Ovary (tissue), 9 donors: Measurements from ENCODE around the gene UPF1. TPM values are rescaled to one million over a fixed set of nuclear protein-coding genes. Genes with fewer than 3 reads are reported as not detected.

Source experiments
- DNase-seq, 5 donors: peaks; one replicate each; pipeline ENCODE4 v3.0.0-alpha.2; 2019 to 2020
- H3K27ac ChIP-seq, 2 donors: fragments of 200-600 bp; one replicate each; pipeline versions ENCODE4 v1.5.1 to v1.8.0; 2019 to 2022
- H3K27me3 ChIP-seq: fragments of 200-600 bp; one replicate; pipeline ENCODE4 v1.8.0; 2022
- H3K36me3 ChIP-seq: fragments of 200-600 bp; sonication (generic); one replicate; pipeline ENCODE4 v1.5.1; 2019
- H3K4me1 ChIP-seq: one replicate; pipeline ENCODE4 v1.8.1; 2013; ENCODE audit warnings: mild to moderate bottlenecking, moderate library complexity; ENCODE audit not compliant: insufficient read depth
- H3K4me3 ChIP-seq: fragments of 200-600 bp; sonication (generic); one replicate; pipeline ENCODE4 v1.5.1; 2017
- H3K9me3 ChIP-seq, 2 donors: fragments of 200-600 bp in 1 of 2; sonication (generic) in 1 of 2; one replicate each; pipeline versions ENCODE4 v1.5.1 to v1.8.1; 2013 to 2019; ENCODE audit warnings: mild to moderate bottlenecking in 1 of 2, moderate library complexity in 1 of 2
- EP300 ChIP-seq: sonication (generic); formaldehyde crosslinking; IDR thresholded peaks from one replicate; pipeline ENCODE4 v1.6.1; 2017; ENCODE audit warnings: antibody characterized with exemption
- POLR2A ChIP-seq: fragments of 450-650 bp; IDR thresholded peaks from one replicate; pipeline ENCODE4 v1.6.1; 2017; ENCODE audit warnings: antibody characterized with exemption, mild to moderate bottlenecking, moderate library complexity
- WGBS, 3 donors: extraction: QIAGEN DNeasy Blood & Tissue Kit in 1 of 3; methylation state at CpG; one replicate each; pipeline versions ENCODE4 v1.1.5 to v1.1.7; 2013 to 2017; 5-methylcytosine and 5-hydroxymethylcytosine counted together
- intact Hi-C, 4 donors: fragments of 100-400 bp; cut with DNase I; formaldehyde crosslinking; loops; one replicate each; pipeline versions ENCODE4 v1.11.0 to v1.15.1; 2022 to 2023
- polyA plus RNA-seq, 2 donors: library from polyadenylated mRNA; stranded (reverse); fragments of 200-250 nt in 1 of 2; fragments of 350-450 nt in 1 of 2; fragmentation: Illumina TruSeq in 1 of 2; extraction: RNeasy Lipid Tissue Mini Kit (QIAGEN cat#74804) in 1 of 2; gene quantifications; one replicate each; pipeline ENCODE4 v1.2.3, GENCODE V29; 2013 to 2014
- total RNA-seq, 7 donors: library from RNA; depleted of rRNA in 2 of 7; stranded (reverse); fragments of >200 nt in 2 of 7; fragmentation: NEBNext Ultra II Directional in 3 of 7; extraction: Animal tissue kit (Norgen Biotek cat#: 25700) in 3 of 7; gene quantifications; one replicate each; pipeline versions ENCODE4 v1.1.0 to v1.2.4, GENCODE V29; 2016 to 2023
- TF ChIP-seq, protein P1 (sequence below), 3 donors: fragments of 450-650 bp in 2 of 3; fragments of 200-600 bp in 1 of 3; IDR thresholded peaks; one replicate each; pipeline versions ENCODE4 v1.5.1 to v1.8.0; 2016 to 2022; ENCODE audit warnings: antibody characterized with exemption in 3 of 3, mild to moderate bottlenecking in 1 of 3
- donor health status: DM: no; HTN: no; CAD: no; lungs with moderate emphysema.
- donor health status: DM: no; HTN: no; CAD: no.
- donor health status: Bipolar disorder and iron deficiency.
- donor health status: DM: yes; HTN: yes; CAD: no.
- donor health status: DM: no; HTN: no; CAD: no.
- donor health status: DM: yes; HTN: yes; CAD: no.

UPF1 gene
- total and polyA plus RNA-seq, 9 donors = 35.4 to 89.0 (median 59.7) TPM

DNA sequence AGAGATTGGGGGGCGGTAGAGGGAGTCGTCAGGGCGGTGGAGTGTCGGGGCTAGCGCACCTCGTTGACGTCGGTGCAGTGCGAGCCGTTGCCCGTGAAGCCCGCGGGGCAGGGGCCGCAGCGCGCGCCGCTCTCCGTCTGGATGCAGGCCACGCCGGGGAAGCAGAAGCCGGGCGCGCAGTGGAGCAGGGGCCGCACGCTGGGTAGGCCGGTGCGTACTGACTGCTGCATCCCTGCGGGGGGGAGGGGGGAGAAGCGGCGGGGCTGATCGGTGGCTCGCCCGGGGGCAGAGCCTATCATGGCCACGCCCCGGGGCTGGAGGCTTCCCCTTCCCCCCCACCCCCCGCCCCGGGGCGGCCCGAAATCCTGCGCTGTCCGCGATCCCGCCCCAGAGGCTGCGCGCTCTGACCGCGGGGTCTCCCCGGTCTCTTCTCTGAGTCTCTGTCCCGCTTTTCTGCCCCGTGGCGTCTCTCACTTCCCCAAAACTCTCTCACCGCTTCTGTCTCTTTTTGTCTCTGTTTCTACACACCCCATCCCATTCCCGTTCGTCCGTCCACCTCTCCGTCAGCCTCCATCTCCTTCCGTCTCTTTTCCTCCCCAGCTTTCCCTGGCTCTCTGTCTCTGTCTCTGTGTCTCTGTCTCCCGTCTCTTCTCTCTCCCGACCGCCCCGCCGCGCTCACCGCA, 41.7 kb upstream of the UPF1 start:
- TF ChIP-seq POLR2A (no peak), EP300 (no peak)
- TF ChIP-seq, protein P1, sequence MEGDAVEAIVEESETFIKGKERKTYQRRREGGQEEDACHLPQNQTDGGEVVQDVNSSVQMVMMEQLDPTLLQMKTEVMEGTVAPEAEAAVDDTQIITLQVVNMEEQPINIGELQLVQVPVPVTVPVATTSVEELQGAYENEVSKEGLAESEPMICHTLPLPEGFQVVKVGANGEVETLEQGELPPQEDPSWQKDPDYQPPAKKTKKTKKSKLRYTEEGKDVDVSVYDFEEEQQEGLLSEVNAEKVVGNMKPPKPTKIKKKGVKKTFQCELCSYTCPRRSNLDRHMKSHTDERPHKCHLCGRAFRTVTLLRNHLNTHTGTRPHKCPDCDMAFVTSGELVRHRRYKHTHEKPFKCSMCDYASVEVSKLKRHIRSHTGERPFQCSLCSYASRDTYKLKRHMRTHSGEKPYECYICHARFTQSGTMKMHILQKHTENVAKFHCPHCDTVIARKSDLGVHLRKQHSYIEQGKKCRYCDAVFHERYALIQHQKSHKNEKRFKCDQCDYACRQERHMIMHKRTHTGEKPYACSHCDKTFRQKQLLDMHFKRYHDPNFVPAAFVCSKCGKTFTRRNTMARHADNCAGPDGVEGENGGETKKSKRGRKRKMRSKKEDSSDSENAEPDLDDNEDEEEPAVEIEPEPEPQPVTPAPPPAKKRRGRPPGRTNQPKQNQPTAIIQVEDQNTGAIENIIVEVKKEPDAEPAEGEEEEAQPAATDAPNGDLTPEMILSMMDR (IDR thresholded peaks at IDR 0.05) = no peak
- peaks cover 13% of the 10 kb centered on the region for H3K27me3 ChIP-seq
- H3K36me3 ChIP-seq = no peaks in the 10 kb centered on the region
- H3K27ac ChIP-seq = no peak overlapping the region
- H3K9me3 ChIP-seq = no peaks in the 10 kb centered on the region
- WGBS, 3 donors = 0 to 1% (median 1%) methylated on average over 59 to 65 of the region's 65 CpGs
- intact Hi-C loops = no loop called here
- H3K4me3 ChIP-seq = peak overlapping the region; percentile 11
- H3K4me1 ChIP-seq = peaks cover 11% of the 10 kb centered on the region
- no peak for DNase-seq

DNA sequence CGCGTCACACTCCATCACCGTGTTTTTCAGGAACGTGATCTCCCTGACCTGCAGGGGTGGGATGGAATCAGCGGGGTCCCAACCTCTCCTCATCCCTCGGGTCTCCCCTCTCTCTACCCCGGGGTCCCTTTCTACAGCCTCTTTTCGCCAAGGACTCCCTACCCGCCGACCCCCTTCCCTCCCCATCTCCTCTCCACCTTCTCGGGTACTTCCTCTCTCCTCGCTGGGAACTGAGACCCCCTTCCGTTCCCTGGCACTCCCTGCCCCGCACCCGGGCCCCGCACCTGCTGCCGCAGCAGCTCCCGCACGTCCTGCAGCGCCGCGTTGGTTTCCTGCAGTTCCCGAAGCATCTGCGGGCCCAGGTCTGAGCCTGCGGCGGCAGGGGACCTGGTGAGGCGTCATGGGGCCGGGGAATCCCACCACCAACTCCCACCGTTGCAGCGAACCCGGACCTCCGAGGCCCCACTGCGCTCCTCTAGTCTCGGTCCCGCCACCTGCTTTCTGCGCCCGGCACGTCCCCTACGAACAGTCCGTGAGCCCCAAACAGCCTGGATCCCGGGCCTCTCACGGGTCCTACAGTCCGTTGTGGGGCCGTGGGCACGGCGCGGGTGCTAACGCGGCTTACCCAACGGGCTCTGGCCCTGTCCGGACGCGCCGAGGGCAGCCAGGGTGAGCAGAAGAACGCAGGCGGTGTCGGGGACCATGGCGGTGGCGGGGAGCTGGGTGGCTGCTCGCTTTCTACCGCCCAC, 41.0 kb upstream of the UPF1 start, which contains the start of gene COMP:
Gene COMP (minus strand): TSS at position 740 of the 749 bp plus-strand sequence. CDS start 36 bp downstream, at position 704.
- peaks cover 8% of the 10 kb centered on the region for H3K4me1 ChIP-seq
- no peak within 1 kb of the TSS for H3K27ac ChIP-seq
- no peaks in the 10 kb centered on the region for H3K36me3 ChIP-seq
- 2 to 4% (median 3%) methylated on average over 61 of the region's 61 CpGs for WGBS, 3 donors
- TF ChIP-seq EP300 (no peak), POLR2A (no peak)
- TF ChIP-seq, protein P1 (IDR thresholded peaks at IDR 0.05) = no peak
- H3K4me3 ChIP-seq = peak within 1 kb of the TSS; percentile 11
- intact Hi-C loops = no loop called here
- H3K27me3 ChIP-seq = peaks cover 13% of the 10 kb centered on the region
- no peak for DNase-seq
- H3K9me3 ChIP-seq = no peaks in the 10 kb centered on the region

DNA sequence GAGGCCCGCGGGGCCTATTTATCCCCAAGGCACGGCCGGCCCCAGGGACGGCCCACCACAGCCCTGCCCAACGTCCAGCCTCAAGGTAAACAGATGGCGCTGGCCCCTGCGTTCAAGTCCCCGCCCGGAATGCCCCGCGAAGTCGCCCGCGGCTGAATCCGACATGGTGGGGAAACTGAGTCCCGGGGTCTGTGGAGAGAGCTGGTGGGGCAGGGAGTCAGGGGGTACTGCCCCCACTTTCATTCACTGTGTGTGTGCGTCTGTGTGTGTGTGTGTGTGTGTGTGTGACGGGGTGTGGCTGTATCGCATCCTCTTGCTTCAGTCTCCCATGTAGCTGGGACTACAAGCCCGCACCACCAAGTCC, 40.5 kb upstream of the UPF1 start:
- DNase-seq = no peak
- no peak for TF ChIP-seq POLR2A
- no peak for TF ChIP-seq EP300
- TF ChIP-seq, protein P1 (IDR thresholded peaks at IDR 0.05) = no peak
- Histone ChIP-seq H3K9me3 (no peaks in the 10 kb centered on the region), H3K27ac (no peak overlapping the region), H3K4me1 (peaks cover 8% of the 10 kb centered on the region), H3K27me3 (peaks cover 13% of the 10 kb centered on the region), H3K36me3 (no peaks in the 10 kb centered on the region), H3K4me3 (no peak overlapping the region)
- WGBS, 3 donors = 16 to 23% (median 19%) methylated on average over 16 to 21 of the region's 21 CpGs
- intact Hi-C loops = no loop called here

DNA sequence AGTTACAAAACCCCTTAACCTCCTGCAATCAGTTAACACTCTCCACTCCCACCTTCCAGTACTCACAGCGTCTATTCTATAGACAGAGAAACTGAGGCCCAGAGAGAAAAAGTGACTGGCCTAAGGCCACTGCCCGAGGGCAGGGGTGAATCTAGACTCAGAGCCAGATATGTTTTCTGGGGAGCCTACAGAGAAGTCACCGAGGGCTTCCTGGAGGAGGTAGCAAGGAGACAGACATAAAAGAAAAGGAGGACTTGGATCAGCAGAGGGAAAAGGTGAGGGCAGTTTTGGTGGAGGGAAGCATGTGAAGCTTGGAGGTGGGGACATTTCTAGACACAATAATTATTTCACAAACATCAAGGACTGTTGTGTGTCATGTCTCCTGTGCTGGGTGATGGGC, 39.1 kb upstream of the UPF1 start:
- WGBS, 3 donors = 52 to 74% (median 71%) methylated on average over 3 of the region's 3 CpGs
- intact Hi-C loops = no loop called here
- no peak for DNase-seq
- peaks cover 5% of the 10 kb centered on the region for H3K4me1 ChIP-seq
- TF ChIP-seq, protein P1 (IDR thresholded peaks at IDR 0.05) = no peak
- TF ChIP-seq EP300 (no peak), POLR2A (no peak)
- H3K4me3 ChIP-seq = no peak overlapping the region
- H3K9me3 ChIP-seq = no peaks in the 10 kb centered on the region
- no peak overlapping the region for H3K27ac ChIP-seq
- peaks cover 12% of the 10 kb centered on the region for H3K27me3 ChIP-seq
- H3K36me3 ChIP-seq = no peaks in the 10 kb centered on the region
